ENCODE data around the gene GOT1.
A peak's percentile ranks its signal among the peaks of the same experiment; 100 is the strongest.

GOT1 gene

GRCh38 chr10:99430451-99431189 lies at the start of gene GOT1:
GOT1 (minus strand) TSS chr10:99430624; CDS start chr10:99430565, 59 bp downstream.
- peak; percentile 90 to 91 for DNase-seq (ENCODE audit: low read depth in 2 of 2)

- no peak for DNase-seq (ENCODE audit: low read depth in 2 of 2)
These were observed 39.9 kb upstream of the GOT1 start for GRCh38 chr10:99470327-99470726.

- no peak for DNase-seq (ENCODE audit: low read depth in 2 of 2)
These were observed 37.0 kb upstream of the GOT1 start for GRCh38 chr10:99467236-99467999.

GRCh38 chr10:99466632-99467223 lies 36.3 kb upstream of the GOT1 start:
- DNase-seq (ENCODE audit: low read depth in 2 of 2): no peak

- DNase-seq (ENCODE audit: low read depth in 2 of 2): no peak
These were observed 30.8 kb upstream of the GOT1 start for GRCh38 chr10:99461230-99461629.

GRCh38 chr10:99460070-99460469 lies 29.6 kb upstream of the GOT1 start:
- no peak for DNase-seq (ENCODE audit: low read depth in 2 of 2)

GRCh38 chr10:99459217-99459616 lies 28.8 kb upstream of the GOT1 start:
- DNase-seq (ENCODE audit: low read depth in 2 of 2): no peak

- DNase-seq (ENCODE audit: low read depth in 2 of 2): no peak
These were observed 27.4 kb upstream of the GOT1 start for GRCh38 chr10:99457813-99458212.

GRCh38 chr10:99456931-99457288 lies 26.5 kb upstream of the GOT1 start:
- no peak for DNase-seq (ENCODE audit: low read depth in 2 of 2)

GRCh38 chr10:99456207-99456930 lies 25.9 kb upstream of the GOT1 start:
- DNase-seq (ENCODE audit: low read depth in 2 of 2): no peak

GRCh38 chr10:99451981-99452380 lies 21.6 kb upstream of the GOT1 start:
- no peak for DNase-seq (ENCODE audit: low read depth in 2 of 2)

- no peak for DNase-seq (ENCODE audit: low read depth in 2 of 2)
These were observed 21.0 kb upstream of the GOT1 start for GRCh38 chr10:99451499-99451788.

- DNase-seq (ENCODE audit: low read depth in 2 of 2): no peak
These were observed 20.4 kb upstream of the GOT1 start for GRCh38 chr10:99450624-99451498.

GRCh38 chr10:99450156-99450555 lies 19.7 kb upstream of the GOT1 start:
- no peak for DNase-seq (ENCODE audit: low read depth in 2 of 2)

GRCh38 chr10:99449023-99449422 lies 18.6 kb upstream of the GOT1 start:
- DNase-seq (ENCODE audit: low read depth in 2 of 2): no peak

GRCh38 chr10:99444383-99445045 lies 14.1 kb upstream of the GOT1 start:
- DNase-seq (ENCODE audit: low read depth in 2 of 2): no peak

GRCh38 chr10:99443500-99443899 lies 13.1 kb upstream of the GOT1 start:
- DNase-seq (ENCODE audit: low read depth in 2 of 2): no peak

- DNase-seq (ENCODE audit: low read depth in 2 of 2): no peak
These were observed 12.0 kb upstream of the GOT1 start for GRCh38 chr10:99442394-99442793.

GRCh38 chr10:99438890-99439289 lies 8.5 kb upstream of the GOT1 start:
- DNase-seq (ENCODE audit: low read depth in 2 of 2): no peak

- DNase-seq (ENCODE audit: low read depth in 2 of 2): no peak
These were observed 5.7 kb upstream of the GOT1 start for GRCh38 chr10:99435986-99436638.
